ENCODE measurements around the gene CNEP1R1. TPM values are rescaled to one million over a fixed set of nuclear protein-coding genes. Genes with fewer than 3 reads are reported as not detected.

Gene CNEP1R1
- total and polyA plus RNA-seq, 2 donors from 2014 or later = 9.4 to 19.4 TPM

DNA sequence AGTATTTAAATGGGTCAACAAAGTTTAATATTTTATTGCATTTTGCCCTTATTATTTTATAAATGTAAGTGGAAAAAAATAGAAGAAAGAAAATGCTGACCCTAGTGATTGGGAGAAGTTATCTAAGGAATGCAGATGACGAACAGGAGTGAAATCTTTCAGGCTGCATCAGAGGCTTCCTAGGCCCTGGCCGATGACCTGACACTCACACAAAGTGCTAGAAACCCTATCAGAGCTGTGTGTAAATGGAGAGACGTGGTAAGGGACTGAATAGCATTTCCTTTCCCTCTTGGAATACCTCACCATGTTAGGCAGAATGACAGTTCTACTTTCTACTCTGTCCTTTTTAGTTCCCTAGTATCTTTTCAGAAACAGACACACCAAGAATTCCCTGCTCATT, 44.9 kb upstream of the CNEP1R1 start:
- H3K4me3 ChIP-seq (ENCODE audit: low read length in 3 of 3) = no peak overlapping the region
- TF ChIP-seq, protein P1, sequence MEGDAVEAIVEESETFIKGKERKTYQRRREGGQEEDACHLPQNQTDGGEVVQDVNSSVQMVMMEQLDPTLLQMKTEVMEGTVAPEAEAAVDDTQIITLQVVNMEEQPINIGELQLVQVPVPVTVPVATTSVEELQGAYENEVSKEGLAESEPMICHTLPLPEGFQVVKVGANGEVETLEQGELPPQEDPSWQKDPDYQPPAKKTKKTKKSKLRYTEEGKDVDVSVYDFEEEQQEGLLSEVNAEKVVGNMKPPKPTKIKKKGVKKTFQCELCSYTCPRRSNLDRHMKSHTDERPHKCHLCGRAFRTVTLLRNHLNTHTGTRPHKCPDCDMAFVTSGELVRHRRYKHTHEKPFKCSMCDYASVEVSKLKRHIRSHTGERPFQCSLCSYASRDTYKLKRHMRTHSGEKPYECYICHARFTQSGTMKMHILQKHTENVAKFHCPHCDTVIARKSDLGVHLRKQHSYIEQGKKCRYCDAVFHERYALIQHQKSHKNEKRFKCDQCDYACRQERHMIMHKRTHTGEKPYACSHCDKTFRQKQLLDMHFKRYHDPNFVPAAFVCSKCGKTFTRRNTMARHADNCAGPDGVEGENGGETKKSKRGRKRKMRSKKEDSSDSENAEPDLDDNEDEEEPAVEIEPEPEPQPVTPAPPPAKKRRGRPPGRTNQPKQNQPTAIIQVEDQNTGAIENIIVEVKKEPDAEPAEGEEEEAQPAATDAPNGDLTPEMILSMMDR (IDR thresholded peaks at IDR 0.05; ENCODE audit: borderline replicate concordance, extremely low read depth, insufficient read depth) = no peak
- no peak overlapping the region for H3K9ac ChIP-seq (ENCODE audit: low read length in 3 of 3)
- H3K9me3 ChIP-seq (ENCODE audit: control insufficient read depth in 2 of 3, insufficient read depth in 1 of 3, low read length in 3 of 3) = no peaks in the 10 kb centered on the region
- H3K27ac ChIP-seq (ENCODE audit: low read depth in 2 of 2, low read length in 2 of 2) = no peak overlapping the region
- intact Hi-C loops (cut with DNase I) = no loop called here
- FAIRE-seq (no peak), DNase-seq (no peak)
- no peaks in the 10 kb centered on the region for H3K27me3 ChIP-seq (ENCODE audit: control insufficient read depth, insufficient read depth, low read length)
- no peaks in the 10 kb centered on the region for H3K36me3 ChIP-seq (ENCODE audit: control insufficient read depth in 2 of 3, insufficient read depth in 3 of 3, low read length in 3 of 3)
- H3K4me1 ChIP-seq (ENCODE audit: control insufficient read depth in 2 of 3, insufficient read depth in 2 of 3, low read depth in 1 of 3, low read length in 3 of 3) = no peaks in the 10 kb centered on the region

DNA sequence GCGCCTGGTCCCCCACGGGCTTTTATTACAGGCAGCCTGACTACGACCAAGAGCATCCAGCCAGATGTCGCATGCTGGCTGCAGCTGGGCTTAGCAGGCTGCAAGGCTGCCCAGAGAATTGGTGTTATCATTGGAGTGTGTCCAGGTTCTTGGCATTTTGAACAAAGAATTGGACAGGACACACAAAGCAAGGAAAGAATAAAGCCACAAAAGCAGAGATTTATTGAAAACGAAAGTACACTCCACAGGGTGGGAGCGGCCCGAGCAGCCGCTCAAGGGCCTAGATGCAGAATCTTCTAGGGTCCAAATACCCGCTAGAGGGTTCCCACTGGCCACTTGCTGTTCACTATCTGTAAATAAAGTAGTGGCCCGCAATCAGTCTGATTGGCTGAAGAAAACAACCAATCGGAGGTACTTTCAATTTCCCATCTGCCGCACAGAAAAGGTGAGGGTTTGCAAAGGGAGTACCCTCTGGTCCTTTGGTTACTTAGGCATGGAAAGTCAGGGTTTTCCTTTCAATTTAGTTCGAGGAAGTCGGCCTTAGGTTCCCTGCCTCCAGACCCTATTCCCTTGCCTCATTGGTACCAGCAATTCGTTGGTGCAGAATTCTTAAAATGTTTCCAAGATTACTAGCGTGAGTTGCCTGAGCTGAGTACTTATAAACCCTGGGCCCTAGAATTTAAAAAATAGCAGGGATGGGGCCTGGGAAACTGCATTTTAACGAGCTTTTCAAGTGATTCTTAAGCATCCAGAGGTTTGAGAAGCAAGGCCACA, 38.5 kb upstream of the CNEP1R1 start:
- DNase-seq = no peak
- no peak for FAIRE-seq
- H3K27ac ChIP-seq (ENCODE audit: low read depth in 2 of 2, low read length in 2 of 2) = no peak overlapping the region
- TF ChIP-seq, protein P1 (IDR thresholded peaks at IDR 0.05; ENCODE audit: borderline replicate concordance, extremely low read depth, insufficient read depth) = no peak
- H3K9ac ChIP-seq (ENCODE audit: low read length in 3 of 3) = no peak overlapping the region
- no peaks in the 10 kb centered on the region for H3K36me3 ChIP-seq (ENCODE audit: control insufficient read depth in 2 of 3, insufficient read depth in 3 of 3, low read length in 3 of 3)
- no peaks in the 10 kb centered on the region for H3K4me1 ChIP-seq (ENCODE audit: control insufficient read depth in 2 of 3, insufficient read depth in 2 of 3, low read depth in 1 of 3, low read length in 3 of 3)
- H3K4me3 ChIP-seq (ENCODE audit: low read length in 3 of 3) = no peak overlapping the region
- no peaks in the 10 kb centered on the region for H3K27me3 ChIP-seq (ENCODE audit: control insufficient read depth, insufficient read depth, low read length)
- no peaks in the 10 kb centered on the region for H3K9me3 ChIP-seq (ENCODE audit: control insufficient read depth in 2 of 3, insufficient read depth in 1 of 3, low read length in 3 of 3)
- intact Hi-C loops (cut with DNase I) = no loop called here

DNA sequence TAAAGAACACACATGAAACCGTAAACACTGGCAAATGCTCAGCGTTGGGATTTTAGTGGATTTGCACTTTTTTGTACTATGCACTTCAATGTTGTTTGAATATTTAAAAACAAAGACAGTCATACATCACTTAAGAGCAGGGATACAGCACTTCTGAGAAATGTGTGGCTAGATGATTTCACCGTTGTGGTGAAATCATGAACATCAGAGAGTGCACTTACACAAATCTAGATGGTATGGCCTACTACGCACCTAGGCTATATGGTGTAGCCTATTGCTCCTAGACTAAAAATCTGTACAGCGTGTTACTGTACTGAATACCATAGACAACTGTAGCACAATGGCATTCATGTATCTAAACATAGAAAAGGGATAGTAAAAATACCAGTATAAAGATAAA, 37.6 kb upstream of the CNEP1R1 start:
- H3K9me3 ChIP-seq (ENCODE audit: control insufficient read depth in 2 of 3, insufficient read depth in 1 of 3, low read length in 3 of 3) = no peaks in the 10 kb centered on the region
- intact Hi-C loops (cut with DNase I) = no loop called here
- H3K9ac ChIP-seq (ENCODE audit: low read length in 3 of 3) = no peak overlapping the region
- TF ChIP-seq, protein P1 (IDR thresholded peaks at IDR 0.05; ENCODE audit: borderline replicate concordance, extremely low read depth, insufficient read depth) = no peak
- no peaks in the 10 kb centered on the region for H3K36me3 ChIP-seq (ENCODE audit: control insufficient read depth in 2 of 3, insufficient read depth in 3 of 3, low read length in 3 of 3)
- no peak overlapping the region for H3K4me3 ChIP-seq (ENCODE audit: low read length in 3 of 3)
- FAIRE-seq (no peak), DNase-seq (no peak)
- no peaks in the 10 kb centered on the region for H3K27me3 ChIP-seq (ENCODE audit: control insufficient read depth, insufficient read depth, low read length)
- no peaks in the 10 kb centered on the region for H3K4me1 ChIP-seq (ENCODE audit: control insufficient read depth in 2 of 3, insufficient read depth in 2 of 3, low read depth in 1 of 3, low read length in 3 of 3)
- no peak overlapping the region for H3K27ac ChIP-seq (ENCODE audit: low read depth in 2 of 2, low read length in 2 of 2)

Data from kidney (tissue), 14 donors.